ENCODE measurements around the gene DPP9.
A peak's percentile ranks its signal among the peaks of the same experiment; 100 is the strongest.
"Not testable (repeated sequence)": the region's sequence is repeated elsewhere in the genome, so short reads cannot be mapped to it uniquely, and the experiment has no call there.

Gene DPP9

DNA sequence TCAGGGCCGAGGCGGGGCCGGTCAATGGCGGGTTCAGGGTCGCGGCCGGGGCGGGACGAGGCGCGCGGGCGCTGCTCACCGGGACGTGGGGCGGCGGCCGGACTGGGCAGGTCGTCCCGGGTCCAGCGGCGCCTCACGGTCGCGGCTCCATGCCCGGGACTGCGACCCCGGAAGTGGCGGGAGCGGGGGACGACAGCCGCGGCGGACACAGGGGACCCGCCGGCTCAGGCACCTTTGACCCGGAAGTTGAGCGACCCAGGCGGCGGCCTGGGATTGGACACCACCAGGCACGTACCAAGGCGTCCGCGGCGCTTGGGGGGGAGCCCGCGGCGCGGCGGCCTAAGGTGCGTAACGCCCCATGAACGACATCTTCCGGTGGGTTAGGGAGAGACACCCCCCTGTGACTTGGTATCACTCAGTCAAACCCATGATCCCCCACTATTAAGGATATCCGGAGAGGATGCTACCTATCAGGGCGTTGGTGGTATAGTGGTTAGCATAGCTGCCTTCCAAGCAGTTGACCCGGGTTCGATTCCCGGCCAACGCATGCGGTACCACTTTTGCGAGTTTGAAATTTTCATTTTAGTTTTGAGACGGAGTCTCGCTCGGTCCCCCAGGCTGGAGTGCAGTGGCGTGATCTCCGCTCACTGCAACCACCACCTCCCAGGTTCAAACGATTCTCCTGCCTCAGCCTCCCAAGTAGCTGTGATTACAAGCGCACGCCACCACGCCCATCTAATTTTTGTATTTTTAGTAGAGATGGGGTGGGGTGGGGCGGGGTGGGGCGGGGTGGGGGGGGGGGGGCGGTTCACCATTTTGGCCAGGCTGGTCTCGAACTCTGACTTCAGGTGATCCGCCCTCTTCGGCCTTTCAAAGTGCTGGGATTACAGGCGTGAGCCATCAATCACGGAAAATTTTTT is at the start of gene DPP9:
Gene DPP9, minus strand, starts transcription at position 248 of the 920 bp plus-strand sequence. CDS start 3,936 bp downstream, outside the sequence.
- DNase-seq = peak; percentile 96

DNA sequence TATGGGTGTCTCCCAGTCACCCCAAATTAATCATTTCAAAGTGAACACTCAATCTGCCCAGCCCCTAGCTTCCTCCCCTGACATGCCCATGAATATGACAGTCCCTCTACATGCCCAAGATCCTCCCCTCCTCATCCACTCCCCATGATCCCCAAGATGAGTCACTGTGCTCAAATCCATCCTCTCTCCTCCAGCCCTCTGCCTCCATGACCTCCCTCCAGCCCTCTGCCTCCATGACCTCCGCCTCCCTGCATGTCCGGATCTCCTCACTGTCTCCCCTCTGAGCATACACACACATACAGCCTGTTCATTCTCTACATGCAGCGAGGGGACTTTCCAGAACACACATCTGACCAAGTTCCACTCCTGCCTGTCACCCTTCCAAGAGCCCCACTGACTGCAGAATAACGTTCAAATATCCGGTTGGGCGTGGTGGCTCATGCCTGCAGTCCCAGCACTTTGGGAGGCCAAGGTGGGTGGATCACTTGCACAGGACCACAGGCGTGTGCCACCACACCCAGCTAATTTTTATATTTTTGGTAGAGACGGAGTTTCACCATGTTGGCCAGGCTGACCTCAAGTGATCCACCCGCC is 49.5 kb upstream of the DPP9 start:
- DNase-seq = no peak

DNA sequence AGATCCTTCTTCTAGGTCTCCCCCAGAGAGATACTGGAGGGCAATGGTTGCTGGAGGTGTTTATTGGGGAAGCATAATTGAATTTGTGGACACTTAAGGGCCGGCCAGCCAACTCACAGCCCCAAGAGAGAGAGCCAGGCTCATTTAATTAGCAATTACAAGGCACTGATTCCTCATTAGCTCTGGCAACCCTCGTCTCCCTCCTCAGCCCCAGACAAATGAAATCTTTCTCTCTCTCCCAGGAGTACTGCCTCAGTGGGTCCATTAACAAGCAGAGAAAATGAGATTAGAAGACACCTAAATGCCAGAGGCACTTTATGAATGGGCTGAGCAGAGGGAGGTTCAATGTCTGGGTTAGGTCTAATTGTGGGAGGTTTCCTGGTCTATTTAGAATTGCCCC is 48.9 kb upstream of the DPP9 start:
- no peak for DNase-seq

DNA sequence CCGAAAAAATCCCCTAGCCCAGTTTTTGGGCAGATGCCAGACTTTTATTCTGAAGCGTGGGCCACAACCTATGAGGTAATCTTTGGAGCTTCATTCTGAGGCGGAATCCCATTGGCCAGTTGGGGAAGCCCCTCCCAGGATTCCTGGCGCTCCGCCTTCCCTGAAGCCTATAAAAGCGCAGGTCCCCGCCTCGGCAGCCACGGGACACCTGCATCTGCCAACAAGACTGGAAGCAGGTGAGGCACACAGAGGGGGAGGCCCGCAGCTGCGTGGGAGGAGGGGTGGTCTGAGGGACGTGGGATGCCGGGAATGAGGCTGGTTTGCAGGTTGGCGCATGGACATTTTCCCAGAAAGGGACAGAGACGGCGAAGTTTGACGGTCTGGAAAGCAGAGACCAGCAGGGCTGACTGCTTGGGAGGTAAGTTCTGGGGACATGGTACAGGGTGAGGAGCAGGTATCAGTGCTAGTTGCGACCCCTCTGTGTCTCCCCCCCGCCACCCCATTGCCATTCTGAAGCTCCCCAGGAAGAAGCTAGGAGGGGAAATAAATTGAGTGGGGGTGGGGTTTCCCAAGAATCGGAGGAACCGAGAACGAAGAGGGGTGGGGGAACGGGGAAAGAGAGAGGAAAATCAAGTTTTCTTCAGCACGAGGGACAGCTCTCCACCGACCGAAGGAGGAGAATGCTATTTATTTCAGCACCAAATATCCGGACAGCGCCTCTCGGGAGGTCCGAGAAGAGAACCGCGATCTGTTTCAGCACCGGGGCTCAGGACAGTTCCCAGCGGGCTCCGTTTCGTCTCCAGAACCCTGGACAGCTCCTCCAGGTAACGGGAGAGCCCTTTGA is 45.5 kb upstream of the DPP9 start:
- peak; percentile 74 for DNase-seq

DNA sequence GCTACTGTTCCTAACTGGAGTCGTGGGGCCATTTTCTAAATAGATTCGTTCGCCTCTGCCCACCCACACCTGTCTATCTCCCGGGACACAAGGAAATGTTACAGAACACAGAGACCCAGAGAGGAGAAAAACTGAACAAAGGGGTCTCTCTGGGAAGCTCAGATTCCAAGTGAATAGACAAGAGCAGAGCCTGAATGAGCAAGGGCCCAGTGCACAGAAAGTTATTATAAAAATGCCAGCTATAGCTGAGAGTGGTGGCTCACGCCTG is 40.7 kb upstream of the DPP9 start:
- no peak for DNase-seq

DNA sequence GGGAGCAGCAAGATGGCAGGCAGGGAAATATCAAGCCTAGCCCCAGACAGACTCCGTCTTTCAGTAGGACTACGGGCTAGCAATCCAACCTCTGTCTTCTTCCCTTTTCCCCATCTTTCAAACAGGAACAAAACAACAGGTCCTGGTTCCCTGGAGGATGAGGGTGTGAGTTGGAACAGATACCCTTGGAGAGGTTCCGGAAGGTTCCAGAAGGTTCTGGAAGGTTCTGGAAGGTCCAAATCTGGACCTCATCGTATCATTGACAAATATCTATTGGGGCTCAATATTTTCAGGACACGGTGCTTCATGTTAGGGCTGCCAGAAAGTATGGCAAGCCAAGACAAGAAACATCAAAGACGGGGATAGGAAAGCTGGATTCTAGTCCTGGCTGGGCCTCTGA is 39.4 kb upstream of the DPP9 start:
- no peak for DNase-seq

DNA sequence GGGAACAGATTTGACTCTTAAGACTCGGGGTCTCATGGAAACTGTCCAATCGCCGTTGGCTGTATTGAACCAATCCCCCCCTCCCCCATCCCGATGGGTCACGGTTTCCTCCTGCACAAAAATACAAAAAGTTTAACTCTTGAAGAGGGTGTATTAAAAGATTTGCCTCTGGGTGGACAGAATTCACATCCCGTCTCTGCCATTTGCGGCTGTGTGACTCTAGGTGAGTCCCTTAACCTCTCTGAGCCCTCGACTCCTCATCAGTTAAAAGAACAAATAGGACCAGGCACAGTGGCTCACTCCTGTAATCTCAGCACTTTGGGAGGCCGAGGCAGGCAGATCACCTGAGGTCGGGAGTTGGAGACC is 36.6 kb upstream of the DPP9 start:
- DNase-seq = no peak

DNA sequence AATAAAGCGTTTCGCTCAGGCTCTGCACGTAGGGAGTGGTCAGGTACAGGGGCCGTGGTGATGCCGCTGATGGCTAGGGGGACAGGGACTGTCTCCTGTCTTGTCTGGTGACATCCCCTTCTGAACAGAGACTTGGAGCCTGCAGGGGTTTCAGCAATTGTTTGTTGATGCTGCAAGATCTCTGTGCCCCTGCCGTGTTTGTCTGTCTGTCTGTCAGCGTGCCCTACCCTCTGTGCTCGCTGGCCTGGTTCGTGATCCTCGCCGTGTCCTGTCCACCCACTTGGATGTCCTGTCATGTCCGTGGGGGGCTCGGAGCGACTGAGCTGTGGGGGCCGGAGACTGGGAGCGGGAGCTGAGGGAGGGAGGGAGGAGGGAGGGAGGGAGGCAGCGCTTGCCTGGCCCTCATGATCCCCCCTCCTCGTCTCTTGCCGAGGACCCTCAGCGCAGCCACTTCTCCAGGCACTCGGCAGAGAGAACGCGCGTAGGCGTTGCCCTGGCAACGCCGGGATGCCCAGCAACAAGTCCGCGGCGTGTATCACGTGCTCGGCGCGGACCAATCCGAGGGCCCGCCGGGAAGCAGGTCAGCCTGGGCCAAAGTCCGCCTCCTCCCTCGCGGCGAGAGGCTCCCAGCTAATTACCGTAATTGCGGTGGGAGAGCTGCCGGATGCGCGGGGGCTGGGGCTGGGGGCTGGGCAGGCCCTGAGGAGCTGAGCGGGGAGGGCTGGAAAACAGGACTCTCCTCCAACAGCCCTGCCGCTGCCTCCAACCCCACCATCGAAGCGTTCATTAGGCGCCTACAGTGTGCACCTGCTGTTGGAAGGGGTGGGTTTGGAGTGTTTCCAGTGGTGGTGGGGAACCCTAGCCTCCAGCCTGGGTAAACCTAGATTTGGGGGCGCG is 36.0 kb upstream of the DPP9 start:
- peak; percentile 78 for DNase-seq

DNA sequence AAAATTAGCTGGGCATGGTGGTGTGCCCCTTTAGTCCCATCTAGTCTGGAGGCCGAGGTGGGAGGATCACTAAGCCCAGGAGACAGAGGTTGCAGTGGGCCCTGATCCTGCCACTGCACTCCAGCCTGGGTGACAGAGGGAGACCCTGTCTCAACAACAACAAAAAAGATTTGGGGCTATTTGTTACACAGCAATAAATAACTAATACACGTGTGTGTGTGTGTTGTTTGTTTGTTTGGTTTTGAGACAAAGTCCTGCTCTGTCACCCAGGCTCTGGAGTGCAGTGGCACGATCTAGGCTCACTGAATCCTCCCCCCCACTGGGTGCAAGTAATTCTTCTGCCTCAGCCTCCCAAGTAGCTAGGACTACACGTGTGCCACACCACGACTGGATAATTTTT is 35.0 kb upstream of the DPP9 start:
- DNase-seq = no peak

DNA sequence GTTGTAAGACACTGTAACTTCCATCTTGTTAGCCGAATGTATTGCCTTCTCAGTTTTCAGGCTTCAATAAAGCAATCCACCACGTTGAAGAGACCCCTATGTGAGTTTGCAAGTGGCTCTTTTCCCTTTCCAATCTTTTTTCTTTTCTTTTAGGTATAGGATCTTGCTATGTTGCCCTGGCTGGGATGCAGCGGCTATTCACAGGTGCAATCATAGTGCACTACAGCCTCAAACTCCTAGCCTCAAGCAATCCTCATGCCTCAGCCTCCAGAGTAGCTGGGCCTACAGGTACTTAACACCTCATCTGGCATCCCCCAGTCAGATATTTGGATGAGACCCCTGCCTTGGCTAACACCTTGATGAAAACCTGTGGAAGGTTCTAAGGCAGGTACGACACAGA is 34.4 kb upstream of the DPP9 start:
- DNase-seq = no peak

DNA sequence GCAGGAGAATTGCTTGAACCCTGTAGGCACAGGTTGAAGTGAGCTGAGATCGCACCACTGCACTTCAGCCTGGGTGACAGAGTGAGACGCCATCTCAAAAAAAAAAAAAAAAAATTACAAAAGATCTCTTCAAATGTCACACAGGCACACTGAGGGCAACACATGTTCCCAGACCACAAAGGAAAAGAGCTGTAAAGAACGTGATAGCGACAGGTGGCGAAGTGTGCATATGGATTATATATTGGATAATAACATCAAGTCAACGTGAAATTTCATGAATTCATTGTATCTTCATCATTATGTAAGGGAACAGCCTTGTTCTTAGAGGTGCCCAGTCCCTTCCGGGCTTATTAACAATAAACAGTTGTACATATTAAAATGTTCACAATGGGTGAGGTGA is 31.8 kb upstream of the DPP9 start:
- no peak for DNase-seq

DNA sequence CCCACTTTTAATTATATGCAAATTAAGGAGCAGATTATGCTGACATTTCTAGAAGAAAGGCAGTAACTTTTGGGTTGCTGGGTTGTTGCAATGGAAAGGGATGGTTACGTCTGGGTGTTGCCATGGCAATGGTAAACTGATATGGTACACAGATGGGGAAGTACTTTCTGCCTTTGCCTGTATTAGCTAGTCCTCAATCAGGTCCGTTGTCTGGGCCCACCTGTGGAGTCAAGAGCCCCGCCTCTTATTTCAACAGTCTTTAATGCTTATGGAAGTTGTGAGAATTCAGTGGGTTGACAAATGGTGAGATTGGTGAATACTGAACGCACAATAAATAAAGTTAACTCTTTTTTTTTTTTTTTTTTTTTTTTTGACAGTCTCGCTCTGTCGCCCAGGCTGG is 30.6 kb upstream of the DPP9 start:
- no peak for DNase-seq

DNA sequence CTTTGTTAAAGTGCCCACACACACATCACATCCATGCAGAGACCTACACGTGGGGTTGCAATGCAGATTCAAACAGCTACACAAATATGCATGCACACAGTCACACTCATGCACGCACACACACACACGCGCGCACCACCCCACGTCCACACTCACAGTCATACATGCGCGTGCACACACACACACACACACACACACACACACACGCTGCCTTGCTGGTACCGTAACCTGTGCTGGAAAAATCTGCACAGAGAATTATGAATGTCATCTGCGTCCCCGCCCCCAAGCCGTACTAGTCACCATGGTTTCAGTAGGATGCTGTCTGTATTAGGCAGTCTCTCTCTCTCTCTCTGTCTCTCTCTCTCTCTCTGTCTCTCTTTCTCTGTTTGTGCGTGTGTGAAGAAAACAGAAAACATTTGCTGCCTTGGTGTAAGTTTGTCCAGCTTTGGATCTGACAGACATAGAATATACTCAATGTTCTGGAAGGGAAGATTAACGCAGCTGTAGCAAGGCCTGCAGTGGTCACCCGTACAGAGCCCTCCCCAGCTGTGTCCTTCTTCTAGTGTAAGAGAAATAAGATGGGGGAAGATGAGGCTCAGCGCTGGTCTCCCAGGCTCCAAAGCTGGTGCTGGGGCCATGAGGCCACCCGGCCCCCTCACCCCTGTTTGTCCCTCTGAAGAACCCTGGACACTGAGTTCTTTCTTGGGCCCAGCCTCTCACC is 26.4 kb upstream of the DPP9 start:
- DNase-seq = no peak

DNA sequence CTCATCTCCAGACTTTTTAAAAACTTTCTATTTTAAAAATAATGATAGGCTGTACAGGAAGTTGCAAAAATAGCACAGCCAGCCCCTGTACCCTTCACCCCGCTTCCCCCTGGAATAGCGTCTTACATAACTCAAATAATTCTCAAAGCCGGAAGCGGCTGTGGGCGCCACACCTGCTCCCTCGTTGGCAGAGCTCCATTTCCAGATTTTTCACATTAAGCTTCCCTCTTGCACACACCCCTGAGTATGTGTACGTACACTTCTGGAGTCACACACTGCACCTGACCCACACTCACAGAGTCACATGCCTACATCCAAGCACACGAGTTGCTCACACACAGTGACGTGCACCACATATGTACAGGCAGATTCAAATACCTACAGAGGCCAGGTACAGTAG is 24.9 kb upstream of the DPP9 start:
- peak; percentile 47 for DNase-seq

DNA sequence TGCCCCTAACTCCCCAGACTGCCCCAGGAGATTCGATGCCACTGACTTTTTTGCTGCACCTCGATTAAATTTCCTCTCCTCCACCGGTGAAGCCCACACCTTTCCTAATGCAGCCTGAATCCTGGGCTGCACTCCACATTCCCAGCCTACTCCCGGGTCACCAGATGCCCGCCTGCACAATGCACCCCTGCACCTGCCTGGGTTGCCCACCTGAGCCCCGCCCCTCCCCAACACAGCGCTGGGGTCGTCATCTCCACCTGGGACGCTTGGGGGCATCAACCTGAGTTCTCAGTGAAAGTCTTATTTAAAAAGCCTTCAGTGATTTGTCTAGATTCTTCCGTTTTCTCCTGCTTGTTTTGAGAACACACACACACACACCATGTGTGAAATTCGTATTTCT is 24.5 kb upstream of the DPP9 start:
- DNase-seq = no peak

DNA sequence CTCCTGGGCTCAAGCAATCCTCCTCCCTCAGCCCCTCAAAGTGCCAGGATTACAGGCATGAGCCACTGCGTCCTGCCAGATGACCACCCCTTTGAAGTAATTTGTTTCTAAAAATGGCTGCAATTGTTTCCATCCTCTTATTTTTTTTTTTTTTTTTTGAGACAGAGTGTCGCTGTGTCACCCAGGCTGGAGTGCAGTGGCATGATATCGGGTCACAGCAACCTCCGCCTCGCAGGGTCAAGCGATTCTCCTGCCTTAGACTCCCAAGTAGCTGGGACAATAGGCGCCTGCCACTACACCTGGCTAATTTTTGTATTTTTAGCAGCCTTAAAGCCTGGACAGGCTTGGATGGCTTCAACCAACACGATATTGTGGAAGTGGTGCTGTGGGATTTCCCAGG is 22.3 kb upstream of the DPP9 start:
- no peak for DNase-seq

DNA sequence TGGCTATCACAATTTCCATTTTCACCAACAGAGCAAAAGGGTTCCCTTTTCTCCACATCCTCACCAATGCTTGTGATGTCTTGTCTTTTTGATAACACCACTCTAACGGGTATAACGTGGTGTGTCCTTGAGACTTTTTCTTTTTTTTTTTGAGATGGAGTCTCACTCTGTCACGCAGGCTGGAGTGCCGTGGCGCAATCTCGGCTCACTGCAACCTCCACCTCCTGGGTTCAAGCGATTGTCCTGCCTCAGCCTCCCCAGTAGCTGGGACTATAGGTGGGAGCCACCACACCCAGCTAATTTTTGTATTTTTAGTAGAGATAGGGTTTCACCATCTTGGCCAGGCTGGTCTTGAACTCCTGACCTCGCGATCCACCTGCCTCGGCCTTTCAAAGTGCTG is 21.5 kb upstream of the DPP9 start:
- not testable (repeated sequence) for DNase-seq

DNA sequence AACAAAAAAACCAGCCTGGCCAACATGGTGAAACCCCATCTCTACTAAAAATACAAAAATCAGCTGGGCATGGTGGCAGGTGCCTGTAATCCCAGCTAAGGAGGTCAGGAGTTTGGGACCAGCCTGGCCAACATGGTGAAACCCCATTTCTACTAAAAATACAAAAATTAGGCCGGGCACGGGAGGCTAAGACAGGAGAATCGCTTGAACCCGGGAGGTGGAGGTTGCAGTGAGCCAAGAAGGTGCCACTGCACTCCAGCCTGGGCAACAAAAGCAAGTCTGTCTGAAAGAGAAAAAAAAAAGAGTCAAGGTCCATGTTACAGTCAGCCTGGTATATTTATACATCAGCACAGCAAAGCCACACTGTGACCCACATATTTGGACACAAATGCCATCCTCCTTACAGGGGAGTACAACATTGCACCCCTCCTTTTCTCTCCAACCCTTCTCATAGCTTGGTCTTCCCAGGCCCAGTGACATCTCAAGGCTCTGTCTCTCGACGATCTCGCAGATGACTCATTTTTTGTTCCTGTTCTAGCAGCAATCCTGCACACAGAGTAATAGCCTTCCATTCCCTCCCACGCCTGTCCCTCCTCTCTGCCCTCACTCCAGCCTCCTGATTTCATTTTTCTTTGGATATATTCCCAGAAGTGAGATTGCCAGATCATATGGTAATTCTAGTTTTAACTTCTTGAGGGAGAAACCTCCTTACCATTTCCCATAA is 21.0 kb upstream of the DPP9 start:
- DNase-seq = no peak

DNA sequence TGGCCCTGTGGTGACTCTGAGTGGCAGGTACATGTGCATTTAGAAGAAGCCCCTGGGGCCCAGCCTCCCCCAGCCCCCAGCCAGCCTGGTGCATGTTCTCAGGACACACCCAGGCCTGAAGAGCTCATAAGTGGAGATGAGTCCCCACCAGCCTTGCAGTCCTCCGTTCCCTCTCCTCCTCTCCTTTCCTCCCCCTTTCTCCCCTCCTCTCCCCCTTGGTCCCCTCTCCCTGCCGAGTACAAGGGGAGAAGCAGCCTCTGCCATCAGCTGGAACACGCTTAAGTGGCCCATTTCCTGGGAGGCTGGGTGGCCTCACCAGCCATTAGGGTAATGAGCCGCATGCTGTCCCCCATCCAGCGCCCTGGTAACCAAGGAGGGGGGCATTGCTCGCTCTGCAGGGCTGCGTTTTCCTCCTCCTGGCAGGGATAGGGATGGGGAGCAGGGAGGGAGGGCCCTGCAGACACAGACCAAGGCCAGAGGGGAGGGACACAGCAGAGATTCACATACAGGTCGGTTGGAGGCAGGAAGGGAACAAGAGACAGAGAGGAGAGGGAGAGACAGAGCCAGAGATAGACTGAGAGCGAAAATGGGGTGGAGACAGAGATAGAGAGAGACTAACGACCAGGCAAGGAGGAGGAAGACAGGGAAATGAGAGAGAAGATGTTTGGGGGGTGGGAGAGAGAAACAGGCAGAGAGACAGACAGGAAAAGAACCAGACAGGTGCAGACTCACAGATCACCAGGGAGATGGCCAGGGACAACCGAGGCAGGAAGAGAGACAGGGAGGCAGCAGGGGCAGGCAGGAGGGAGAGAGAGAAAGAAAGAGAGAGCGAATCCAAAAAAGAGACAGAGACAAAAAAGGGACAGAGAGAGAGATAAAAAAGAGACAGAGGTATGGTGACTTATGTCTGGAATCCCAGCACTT is 19.3 kb upstream of the DPP9 start:
- no peak for DNase-seq

DNA sequence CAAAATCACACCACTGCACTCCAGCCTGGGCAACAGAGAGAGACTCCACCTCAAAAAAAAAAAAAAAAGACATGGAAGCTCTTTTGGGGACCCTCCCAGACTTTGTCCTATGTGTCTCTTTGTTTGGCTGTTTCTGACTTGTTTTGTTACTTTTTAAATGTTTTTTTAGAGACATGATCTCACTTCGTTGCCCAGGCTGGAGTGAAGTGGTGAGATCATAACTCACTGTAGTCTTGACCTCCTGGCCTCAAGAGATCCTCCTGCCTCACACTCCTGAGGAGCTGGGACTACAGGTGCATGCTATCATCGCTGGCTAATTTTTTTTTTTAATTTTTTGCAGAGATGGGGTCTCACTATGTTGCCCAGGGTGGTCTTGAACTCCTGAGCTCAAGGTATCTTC is 16.4 kb upstream of the DPP9 start:
- no peak for DNase-seq
